ENCODE results near the gene KRTAP22-2.

KRTAP22-2 gene

DNA sequence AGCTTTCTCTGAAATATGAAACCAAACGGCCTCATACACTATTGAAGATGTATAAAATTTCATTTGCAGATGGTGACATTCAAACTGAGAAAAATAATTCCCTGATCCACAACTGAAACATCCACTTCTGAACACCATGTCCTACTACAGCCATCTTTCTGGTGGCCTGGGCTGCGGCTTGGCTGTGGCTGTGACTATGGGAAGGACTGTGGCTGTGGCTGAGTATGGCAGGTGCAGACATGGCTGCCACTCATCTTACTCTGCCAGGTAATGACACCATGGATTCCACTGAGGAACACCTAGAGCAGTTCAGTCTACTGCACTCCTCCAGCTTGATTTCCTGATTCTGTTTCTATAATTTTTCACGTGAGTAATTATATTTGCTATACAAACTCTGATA, 30.3 kb upstream of the KRTAP22-2 start, which contains the start of gene KRTAP20-4:
Gene KRTAP20-4 (plus strand): TSS at position 106 of the 400 bp plus-strand sequence.
- no peak within 1 kb of the TSS for H3K4me3 ChIP-seq (ENCODE audit: low read depth, low read length)

DNA sequence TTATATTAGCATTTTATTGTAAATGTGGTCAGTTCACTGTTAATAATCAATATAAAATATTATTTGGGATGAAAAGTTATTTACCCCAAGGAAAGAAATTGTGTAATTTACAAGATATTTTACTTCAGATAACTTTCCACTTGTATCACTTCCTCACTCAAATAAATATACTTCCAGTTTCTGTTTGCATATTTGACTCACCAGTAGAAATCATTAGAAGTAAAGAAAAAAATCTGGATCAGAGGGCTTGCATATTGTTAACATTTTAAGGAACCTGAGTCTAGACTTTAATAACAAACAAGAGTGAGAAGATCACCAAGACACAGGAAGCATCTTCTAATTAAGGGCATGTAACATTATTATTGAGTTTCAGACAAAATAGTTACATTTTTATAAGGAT, 29.9 kb upstream of the KRTAP22-2 start:
- no peak overlapping the region for H3K4me3 ChIP-seq (ENCODE audit: low read depth, low read length)

More for the DNA sequence above, 30.3 kb upstream of the KRTAP22-2 start, which contains the start of gene KRTAP20-4:
- TF ChIP-seq, protein P1, sequence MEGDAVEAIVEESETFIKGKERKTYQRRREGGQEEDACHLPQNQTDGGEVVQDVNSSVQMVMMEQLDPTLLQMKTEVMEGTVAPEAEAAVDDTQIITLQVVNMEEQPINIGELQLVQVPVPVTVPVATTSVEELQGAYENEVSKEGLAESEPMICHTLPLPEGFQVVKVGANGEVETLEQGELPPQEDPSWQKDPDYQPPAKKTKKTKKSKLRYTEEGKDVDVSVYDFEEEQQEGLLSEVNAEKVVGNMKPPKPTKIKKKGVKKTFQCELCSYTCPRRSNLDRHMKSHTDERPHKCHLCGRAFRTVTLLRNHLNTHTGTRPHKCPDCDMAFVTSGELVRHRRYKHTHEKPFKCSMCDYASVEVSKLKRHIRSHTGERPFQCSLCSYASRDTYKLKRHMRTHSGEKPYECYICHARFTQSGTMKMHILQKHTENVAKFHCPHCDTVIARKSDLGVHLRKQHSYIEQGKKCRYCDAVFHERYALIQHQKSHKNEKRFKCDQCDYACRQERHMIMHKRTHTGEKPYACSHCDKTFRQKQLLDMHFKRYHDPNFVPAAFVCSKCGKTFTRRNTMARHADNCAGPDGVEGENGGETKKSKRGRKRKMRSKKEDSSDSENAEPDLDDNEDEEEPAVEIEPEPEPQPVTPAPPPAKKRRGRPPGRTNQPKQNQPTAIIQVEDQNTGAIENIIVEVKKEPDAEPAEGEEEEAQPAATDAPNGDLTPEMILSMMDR (IDR thresholded peaks at IDR 0.05; ENCODE audit: borderline replicate concordance, insufficient read depth, low read depth, low read length) = no peak

DNA sequence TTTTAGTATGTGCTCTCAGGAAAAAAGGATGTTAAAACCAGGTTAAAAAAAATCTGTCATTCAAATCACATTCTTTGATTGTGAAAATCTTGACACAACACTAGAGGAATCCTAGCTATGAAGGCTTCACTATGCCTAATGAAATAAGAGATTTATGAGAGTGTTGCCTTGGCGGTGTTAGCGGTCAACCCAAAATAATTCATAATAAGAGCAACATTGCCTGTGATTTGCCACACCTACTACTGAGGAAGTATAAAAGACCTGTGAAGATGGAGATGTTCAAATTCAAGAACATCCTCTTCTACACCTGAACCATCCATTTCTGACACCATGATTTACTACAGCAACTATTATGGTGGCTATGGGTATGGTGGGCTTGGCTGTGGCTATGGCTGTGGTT, 25.9 kb upstream of the KRTAP22-2 start, which contains the start of gene KRTAP20-1:
Gene KRTAP20-1 (plus strand): TSS at position 301 of the 400 bp plus-strand sequence. CDS start 30 bp downstream, at position 331.
- TF ChIP-seq, protein P1 (IDR thresholded peaks at IDR 0.05; ENCODE audit: borderline replicate concordance, insufficient read depth, low read depth, low read length) = no peak
- no peak within 1 kb of the TSS for H3K4me3 ChIP-seq (ENCODE audit: low read depth, low read length)

More for the DNA sequence above, 29.9 kb upstream of the KRTAP22-2 start:
- TF ChIP-seq, protein P1 (IDR thresholded peaks at IDR 0.05; ENCODE audit: borderline replicate concordance, insufficient read depth, low read depth, low read length) = no peak

DNA sequence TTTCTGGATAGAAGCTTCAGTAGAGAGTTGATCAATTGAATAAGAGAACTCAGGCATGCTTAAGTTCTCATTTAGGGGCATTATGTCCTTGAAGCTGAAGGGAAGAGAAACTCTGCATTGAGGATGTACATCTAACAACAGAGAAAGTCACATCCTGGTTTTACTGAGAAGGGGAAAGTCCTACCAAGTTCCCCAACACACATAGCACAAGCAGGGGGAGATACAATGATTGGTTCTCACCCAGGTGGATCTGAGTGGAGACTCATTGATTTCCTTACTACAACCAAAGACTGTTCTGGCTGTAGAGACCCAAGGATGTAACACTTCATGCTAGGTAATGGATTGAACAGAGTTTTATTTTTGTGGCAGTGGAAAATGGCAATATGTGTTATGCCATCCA, 25.0 kb upstream of the KRTAP22-2 start:
- no peak overlapping the region for H3K4me3 ChIP-seq (ENCODE audit: low read depth, low read length)
- TF ChIP-seq, protein P1 (IDR thresholded peaks at IDR 0.05; ENCODE audit: borderline replicate concordance, insufficient read depth, low read depth, low read length) = no peak

DNA sequence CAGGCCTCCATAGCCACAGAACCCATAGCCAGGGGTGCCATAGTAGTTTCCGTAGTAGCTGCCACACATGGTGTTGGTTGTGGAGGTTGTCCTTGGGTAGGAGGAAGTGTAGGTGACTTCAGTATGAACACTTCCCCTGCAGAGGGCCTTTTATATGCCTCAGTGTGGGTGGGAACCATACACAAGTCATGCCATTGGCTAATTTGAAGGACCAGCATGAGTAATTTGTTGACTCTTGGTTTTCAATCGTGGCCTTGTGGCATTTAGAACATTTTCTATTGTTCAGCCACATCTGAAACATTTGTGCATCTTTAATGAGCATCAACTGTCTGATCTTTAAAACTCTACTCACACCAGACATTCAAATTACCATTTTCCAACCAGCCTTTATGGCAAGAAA, 23.6 kb upstream of the KRTAP22-2 start, which contains the start of gene KRTAP6-1:
Gene KRTAP6-1 (minus strand): TSS at position 95 of the 400 bp plus-strand sequence. CDS start 26 bp downstream, at position 69.
- TF ChIP-seq, protein P1 (IDR thresholded peaks at IDR 0.05; ENCODE audit: borderline replicate concordance, insufficient read depth, low read depth, low read length) = no peak
- no peak within 1 kb of the TSS for H3K4me3 ChIP-seq (ENCODE audit: low read depth, low read length)

DNA sequence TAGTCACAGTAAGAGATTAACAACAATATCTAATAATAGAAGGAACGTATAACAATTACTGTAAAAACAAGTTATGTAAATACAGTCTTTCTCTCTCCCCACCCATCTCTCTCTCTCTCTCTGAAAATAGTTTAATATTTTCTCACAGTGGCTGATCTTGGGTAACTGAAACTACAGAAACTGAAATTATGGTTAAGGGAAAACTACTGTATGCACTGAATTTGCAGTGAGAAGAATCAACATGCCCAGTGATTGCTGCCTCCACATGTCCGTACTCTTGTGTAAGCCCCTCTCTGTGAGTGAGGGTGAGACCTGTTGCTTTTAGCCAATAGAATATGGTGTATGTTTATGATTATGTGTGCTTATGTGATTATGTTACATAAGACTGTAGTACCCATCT, 21.9 kb upstream of the KRTAP22-2 start:
- TF ChIP-seq, protein P1 (IDR thresholded peaks at IDR 0.05; ENCODE audit: borderline replicate concordance, insufficient read depth, low read depth, low read length) = no peak
- H3K4me3 ChIP-seq (ENCODE audit: low read depth, low read length) = no peak overlapping the region

DNA sequence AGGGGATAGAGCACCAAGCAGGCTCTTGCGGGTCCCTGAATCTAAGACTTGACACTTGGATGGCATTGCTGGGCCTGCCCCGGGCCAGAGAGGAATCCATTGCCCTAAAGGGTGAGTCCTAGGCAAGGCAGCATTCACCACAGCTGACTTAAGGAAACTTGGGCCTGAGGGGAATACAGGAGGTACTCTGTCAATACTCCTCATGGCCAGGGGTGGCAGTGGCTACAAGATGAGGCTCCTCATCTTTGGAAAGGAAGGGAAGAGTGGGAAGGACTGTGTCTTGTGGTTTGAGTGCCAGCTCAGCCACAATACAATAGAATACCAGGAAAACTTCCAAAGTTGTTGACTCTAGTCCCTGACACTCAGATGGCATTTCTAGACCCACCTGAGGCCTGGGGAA, 15.8 kb upstream of the KRTAP22-2 start:
- TF ChIP-seq, protein P1 (IDR thresholded peaks at IDR 0.05; ENCODE audit: borderline replicate concordance, insufficient read depth, low read depth, low read length) = no peak
- H3K4me3 ChIP-seq (ENCODE audit: low read depth, low read length) = no peak overlapping the region
